ENCODE data around the gene COX6B2. TPM values are rescaled to one million over a fixed set of nuclear protein-coding genes. Genes with fewer than 3 reads are reported as not detected.

Gene COX6B2
- total RNA-seq, 4 donors from 2014 or later, result 4.0 to 58.7 (median 21.0) TPM

GRCh38 chr19:55398200-55398925 lies 43.8 kb upstream of the COX6B2 start:
- Histone ChIP-seq H3K4me1 (no peaks in the 10 kb centered on the region), H3K9me3 (no peaks in the 10 kb centered on the region), H3K27me3 (no peaks in the 10 kb centered on the region), H3K4me3 (no peak overlapping the region), H3K27ac (no peak overlapping the region), H3K36me3 (peaks cover 0 to 16% (median 0%) of the 10 kb centered on the region in 4 donors)
- TF ChIP-seq EP300 (IDR thresholded peaks at IDR 0.05; ENCODE audit: low read depth), result no peak
- DNase-seq, result no peak
- 78 to 79% methylated on average over 4 to 12 of the region's 12 CpGs for WGBS, 2 donors (ENCODE audit: low coverage in 1 of 2)
- in situ Hi-C loops (cut with MboI; ENCODE audit: low pct_ligation_motif_present in 1 of 4, low pct_unique_long_range_greater_than_20kb in 1 of 4, low sequenced_read_pairs in 3 of 4), result loop anchor here in 1 of 4 donors (25.0 kb wide), 1 partner anchor 111 kb away; the partner anchor contains the start of genes BRSK1 and HSPBP1
- intact Hi-C loops (cut with DNase I; ENCODE audit: low total_unique reads), result no loop called here

- H3K4me1 ChIP-seq, result peaks cover 7 to 21% (median 9%) of the 10 kb centered on the region in 4 donors
- peaks cover 0 to 6% (median 0%) of the 10 kb centered on the region in 4 donors for H3K36me3 ChIP-seq
- no peak overlapping the region for H3K27ac ChIP-seq
- no peaks in the 10 kb centered on the region for H3K9me3 ChIP-seq
- H3K27me3 ChIP-seq, result no peaks in the 10 kb centered on the region
- H3K4me3 ChIP-seq, result no peak overlapping the region
- intact Hi-C loops (cut with DNase I; ENCODE audit: low total_unique reads), result no loop called here
- no peak for DNase-seq
- TF ChIP-seq CTCF (IDR thresholded peaks at IDR 0.05) (no peak), EP300 (IDR thresholded peaks at IDR 0.05; ENCODE audit: low read depth) (no peak), POLR2AphosphoS5 (IDR thresholded peaks at IDR 0.05) (no peak), POLR2A (IDR thresholded peaks at IDR 0.05) (no peak)
- 79 to 90% methylated on average over 7 to 18 of the region's 18 CpGs for whole genome bisulfite sequencing, 2 donors (ENCODE audit: low coverage in 1 of 2)
- in situ Hi-C loops (cut with MboI; ENCODE audit: low pct_ligation_motif_present in 1 of 4, low pct_unique_long_range_greater_than_20kb in 1 of 4, low sequenced_read_pairs in 3 of 4), result loop anchor here in 1 of 4 donors (25.0 kb wide), 1 partner anchor 106 kb away; the partner anchor contains the start of genes BRSK1 and HSPBP1
Observed at GRCh38 chr19:55392820-55393761, 38.6 kb upstream of the COX6B2 start.

DNA sequence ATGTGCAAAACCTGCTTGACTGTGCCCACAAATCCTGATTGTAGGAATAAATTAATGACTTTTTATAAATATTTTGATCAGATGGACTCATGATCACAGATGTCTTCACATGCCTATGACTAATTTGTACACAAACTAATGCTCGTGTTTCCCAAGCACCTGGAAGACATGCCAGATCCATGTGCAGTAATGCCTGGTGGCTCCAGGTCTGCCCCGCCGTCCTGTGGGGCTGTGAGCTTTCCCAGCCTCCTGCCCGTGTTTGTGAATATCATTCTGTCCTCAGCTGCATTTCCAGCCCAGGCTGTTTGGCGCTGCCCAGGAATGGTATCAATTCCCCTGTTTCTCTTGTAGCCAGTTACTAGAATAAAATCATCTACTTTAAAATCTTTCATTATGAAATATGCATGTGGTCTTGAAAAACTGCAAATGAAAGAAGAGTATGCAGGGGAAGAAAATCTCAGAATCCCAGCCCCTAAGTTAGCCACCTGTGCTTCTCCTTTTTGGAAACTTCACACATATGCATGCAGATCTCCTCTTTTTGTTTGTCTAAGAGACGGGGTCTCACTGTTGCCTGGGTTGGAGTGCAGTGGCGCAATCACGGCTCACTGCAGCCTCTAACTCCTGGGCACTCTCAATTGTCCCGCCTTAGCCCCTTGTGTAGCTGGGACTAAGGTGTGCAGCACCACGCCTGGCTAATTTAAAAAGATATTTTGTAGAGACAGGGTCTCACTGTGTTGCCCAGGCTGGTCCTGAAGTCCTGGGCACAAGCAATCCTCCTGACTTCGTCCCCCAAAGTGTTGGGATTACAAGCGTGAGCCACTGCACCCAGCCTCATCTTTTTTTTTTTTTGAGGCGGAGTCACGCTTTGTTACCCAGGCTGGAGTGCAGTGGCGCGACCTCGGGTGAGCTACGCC lies 37.4 kb upstream of the COX6B2 start:
- no peaks in the 10 kb centered on the region for H3K27me3 ChIP-seq
- TF ChIP-seq CTCF (IDR thresholded peaks at IDR 0.05) (no peak), POLR2AphosphoS5 (IDR thresholded peaks at IDR 0.05) (no peak), EP300 (IDR thresholded peaks at IDR 0.05; ENCODE audit: low read depth) (no peak)
- intact Hi-C loops (cut with DNase I; ENCODE audit: low total_unique reads), result no loop called here
- H3K4me1 ChIP-seq, result peaks cover 19 to 32% (median 20%) of the 10 kb centered on the region in 4 donors
- in situ Hi-C loops (cut with MboI; ENCODE audit: low pct_ligation_motif_present in 1 of 4, low pct_unique_long_range_greater_than_20kb in 1 of 4, low sequenced_read_pairs in 3 of 4), result loop anchor here in 1 of 4 donors (25.0 kb wide), 1 partner anchor 105 kb away; the partner anchor contains the start of genes BRSK1 and HSPBP1
- no peak for DNase-seq
- no peaks in the 10 kb centered on the region for H3K9me3 ChIP-seq
- H3K4me3 ChIP-seq, result no peak overlapping the region
- 76 to 77% methylated on average over 10 to 18 of the region's 18 CpGs for whole genome bisulfite sequencing, 2 donors (ENCODE audit: low coverage in 1 of 2)
- H3K27ac ChIP-seq, result no peak overlapping the region
- H3K36me3 ChIP-seq, result peaks cover 0 to 6% (median 0%) of the 10 kb centered on the region in 4 donors

DNA sequence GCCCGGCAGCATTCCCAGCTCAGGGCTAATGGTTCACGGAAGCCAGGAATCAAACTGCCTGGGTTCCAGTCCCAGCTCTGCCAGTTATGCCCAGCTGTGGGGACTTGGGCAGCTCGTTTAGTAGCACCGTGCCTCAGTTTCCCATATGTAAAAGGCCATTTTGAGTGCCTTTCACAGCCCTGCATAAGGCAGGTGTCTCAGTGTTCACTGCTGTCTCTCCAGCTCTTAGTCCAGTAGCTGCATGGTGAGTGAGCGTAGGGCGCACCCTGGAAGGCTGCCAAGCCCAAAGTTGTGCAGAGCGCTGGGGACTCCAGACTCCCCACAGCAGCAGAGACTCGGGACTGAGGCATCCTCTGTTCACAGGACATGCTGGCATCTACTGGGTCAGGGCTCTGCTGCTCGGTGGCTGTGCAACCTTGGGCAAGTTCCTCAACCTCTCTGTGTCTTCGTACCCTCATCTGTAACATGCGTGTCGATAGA lies 36.7 kb upstream of the COX6B2 start:
- intact Hi-C loops (cut with DNase I; ENCODE audit: low total_unique reads), result no loop called here
- in situ Hi-C loops (cut with MboI; ENCODE audit: low pct_ligation_motif_present in 1 of 4, low pct_unique_long_range_greater_than_20kb in 1 of 4, low sequenced_read_pairs in 3 of 4), result loop anchor here in 1 of 4 donors (25.0 kb wide), 1 partner anchor 104 kb away; the partner anchor contains the start of genes BRSK1 and HSPBP1
- Histone ChIP-seq H3K36me3 (peaks cover 0 to 6% (median 0%) of the 10 kb centered on the region in 4 donors), H3K9me3 (no peaks in the 10 kb centered on the region), H3K4me3 (no peak overlapping the region), H3K4me1 (peaks cover 24 to 38% (median 26%) of the 10 kb centered on the region in 4 donors), H3K27ac (no peak overlapping the region), H3K27me3 (no peaks in the 10 kb centered on the region)
- WGBS, 2 donors (ENCODE audit: low coverage in 1 of 2), result 60 to 75% methylated on average over 2 to 11 of the region's 12 CpGs
- no peak for DNase-seq
- TF ChIP-seq EP300 (IDR thresholded peaks at IDR 0.05; ENCODE audit: low read depth) (no peak), POLR2AphosphoS5 (IDR thresholded peaks at IDR 0.05) (no peak), POLR2A (IDR thresholded peaks at IDR 0.05) (no peak)
